GM18519 (cell line): ENCODE measurements around the gene POLA1.
"Not testable (repeated sequence)": the region's sequence is repeated elsewhere in the genome, so short reads cannot be mapped to it uniquely, and the experiment has no call there.

ENCODE experiments used
- ATAC-seq: cut with Tn5 transposase; IDR thresholded peaks from one replicate; pipeline ENCODE4 v1.9.1; 2021; ENCODE audit warnings: mild to moderate bottlenecking, moderate library complexity; ENCODE audit not compliant: unreplicated experiment, low FRiP score

POLA1 gene

GRCh38 chrX:24862343-24862742, 168.6 kb downstream of the POLA1 start:
- no peak for ATAC-seq

- not testable (repeated sequence) for ATAC-seq
Observed at GRCh38 chrX:24863779-24864178, 170.1 kb downstream of the POLA1 start.

DNA sequence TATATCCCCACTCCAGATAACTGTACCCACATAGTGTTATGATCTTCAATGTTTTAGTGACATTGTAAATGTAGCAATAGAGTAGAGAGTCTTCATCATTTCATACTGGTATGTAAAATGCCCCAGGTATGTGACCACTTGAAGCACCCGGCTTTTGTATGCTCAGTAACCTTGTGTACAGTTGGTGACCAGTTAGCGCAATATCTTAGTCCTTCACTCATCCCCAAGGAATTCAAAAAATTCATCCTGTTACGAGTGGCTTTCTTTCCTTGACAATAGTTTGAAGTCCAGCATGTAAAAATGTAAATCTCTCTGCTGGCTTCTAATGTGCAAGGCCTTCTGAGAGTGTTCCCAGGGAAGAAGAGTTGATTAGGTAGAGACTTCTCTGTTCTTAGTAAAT, 176.4 kb downstream of the POLA1 start:
- ATAC-seq: no peak

- ATAC-seq: no peak
Observed at GRCh38 chrX:24874604-24875247, 181.0 kb downstream of the POLA1 start.

- ATAC-seq: no peak
Observed at GRCh38 chrX:24876530-24877287, 183.0 kb downstream of the POLA1 start.

DNA sequence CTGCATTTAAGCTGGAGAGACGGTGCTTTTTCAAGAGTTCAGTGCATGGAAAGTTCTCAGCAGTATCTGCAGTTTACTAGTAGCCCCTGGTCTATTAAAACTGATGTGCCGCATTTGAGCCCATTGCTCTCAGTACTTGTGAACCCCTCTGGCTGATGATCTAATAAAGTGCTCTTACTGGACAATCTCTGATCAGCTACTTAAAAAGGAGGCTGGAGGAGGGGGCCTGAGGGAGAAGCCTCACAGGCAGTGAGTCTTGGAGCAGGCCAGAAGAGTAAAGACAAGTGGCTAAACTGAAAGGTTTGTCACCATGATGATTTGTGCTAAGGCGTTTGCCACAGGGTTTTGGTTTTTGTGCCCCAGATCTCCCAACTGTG, 183.6 kb downstream of the POLA1 start:
- no peak for ATAC-seq

DNA sequence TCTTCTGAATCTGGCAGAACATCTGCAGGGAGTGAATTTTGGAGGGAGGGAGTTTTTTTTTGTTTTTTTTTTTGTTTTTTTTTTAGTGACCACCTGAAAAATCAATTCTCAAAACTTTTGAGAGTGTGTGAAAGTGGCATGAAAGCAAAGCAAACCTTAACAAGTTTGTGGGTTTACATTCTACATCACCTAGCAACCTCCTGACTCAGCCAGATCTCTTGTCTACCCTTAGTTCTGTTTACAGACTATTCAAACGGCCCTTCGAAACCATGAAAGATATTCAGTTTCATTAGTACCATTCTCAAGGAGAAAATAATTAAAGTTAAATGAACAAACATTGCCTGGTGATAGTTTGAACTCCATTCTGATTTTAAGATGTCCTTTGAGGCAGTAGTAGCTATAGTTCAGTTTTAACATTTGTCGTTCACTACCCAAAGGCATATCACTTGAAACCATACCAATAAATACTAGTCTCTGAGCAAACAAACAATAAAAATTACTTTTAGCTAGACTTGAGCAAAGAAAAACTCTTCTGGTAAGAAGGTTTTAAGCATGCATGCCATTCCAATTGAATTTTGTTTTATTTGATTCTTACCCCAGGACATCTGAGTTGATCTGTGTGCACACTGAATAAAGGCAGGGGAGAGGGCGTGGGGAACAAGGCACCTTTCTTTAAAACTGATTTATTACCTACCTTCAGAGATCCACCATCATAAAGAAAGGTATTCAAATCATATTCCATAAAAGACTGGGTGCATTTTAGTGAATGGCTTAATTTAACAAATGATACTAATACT, 184.3 kb downstream of the POLA1 start:
- no peak for ATAC-seq

DNA sequence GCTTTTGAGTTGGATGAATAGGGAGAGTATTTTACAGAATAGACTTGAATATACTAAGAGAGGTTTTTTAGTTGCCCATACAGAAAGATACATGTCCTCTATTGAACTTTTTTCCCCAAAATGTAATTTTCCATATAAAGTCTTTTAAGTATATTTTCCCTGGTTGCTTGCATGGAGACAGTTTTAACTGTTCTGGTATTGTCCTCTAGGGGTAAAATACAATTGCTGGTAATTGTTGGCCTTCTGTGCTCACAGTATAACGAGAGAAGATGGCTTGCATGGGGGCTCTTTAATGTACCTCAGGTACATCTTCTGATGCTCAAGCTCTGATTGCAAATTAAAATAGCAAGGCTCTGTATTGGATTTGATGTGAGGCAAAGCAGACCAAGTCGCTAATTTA, 186.0 kb downstream of the POLA1 start:
- ATAC-seq: no peak

- no peak for ATAC-seq
Observed at GRCh38 chrX:24886916-24887315, 193.2 kb downstream of the POLA1 start.

DNA sequence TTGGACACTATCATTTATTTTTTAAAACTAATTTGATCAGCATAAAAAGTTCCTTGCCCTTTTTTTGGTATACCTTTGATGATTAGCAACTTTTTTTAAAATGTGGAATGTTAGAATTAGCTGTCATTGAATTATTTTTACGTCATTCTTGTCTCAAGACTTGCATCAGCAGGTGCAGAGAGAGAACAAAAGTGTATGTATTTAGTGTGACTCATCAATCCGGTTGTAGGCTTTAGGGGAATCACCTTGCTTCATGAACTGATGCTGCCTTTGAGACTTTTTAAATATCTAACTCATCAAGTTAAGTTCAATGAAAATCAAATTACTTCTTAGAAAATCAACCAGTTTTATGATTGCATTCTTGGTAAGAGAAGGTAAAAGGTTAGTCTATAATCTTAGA, 197.0 kb downstream of the POLA1 start:
- ATAC-seq: no peak

DNA sequence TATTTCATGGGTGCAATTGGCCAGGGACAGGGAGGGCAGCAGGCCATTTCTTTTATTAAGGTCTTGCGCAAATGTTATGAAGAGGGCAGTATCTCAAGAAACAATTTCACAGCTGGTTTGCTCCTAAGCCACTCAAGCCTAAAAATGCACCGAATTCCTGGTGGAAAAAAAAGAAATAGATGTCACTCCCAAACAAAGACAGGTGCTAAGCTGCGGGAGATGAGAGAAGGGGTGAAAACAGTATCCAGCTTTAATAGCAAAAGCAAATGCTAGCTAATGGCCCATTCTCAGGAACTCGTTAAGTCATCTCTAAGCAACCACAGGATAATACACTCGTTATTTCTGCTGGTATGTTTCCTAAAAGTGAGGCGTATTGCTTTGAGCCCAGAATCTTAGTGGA, 205.7 kb downstream of the POLA1 start:
- ATAC-seq: no peak

- ATAC-seq: no peak
Observed at GRCh38 chrX:24900234-24900633, 206.5 kb downstream of the POLA1 start.

GRCh38 chrX:24902806-24903205, 209.1 kb downstream of the POLA1 start:
- ATAC-seq: no peak

DNA sequence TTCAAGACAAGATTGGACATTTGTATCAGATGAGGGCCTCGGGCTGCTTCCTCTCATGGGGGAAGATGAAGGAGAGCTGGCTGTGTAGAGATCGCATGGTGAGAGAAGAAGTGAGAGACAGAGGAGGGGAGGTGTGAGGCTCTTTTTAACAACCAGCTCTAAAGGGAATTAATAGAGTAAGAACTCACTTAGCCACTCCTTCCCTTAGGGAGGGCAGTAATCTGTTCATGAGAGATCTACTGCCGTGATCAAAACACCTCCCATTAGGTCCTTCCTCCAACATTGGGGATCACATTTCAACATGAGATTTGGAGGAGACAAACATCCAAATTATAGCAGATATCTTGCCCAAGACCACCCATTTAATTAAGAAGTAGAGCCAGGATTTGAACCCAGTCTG, 225.0 kb downstream of the POLA1 start:
- ATAC-seq: no peak

DNA sequence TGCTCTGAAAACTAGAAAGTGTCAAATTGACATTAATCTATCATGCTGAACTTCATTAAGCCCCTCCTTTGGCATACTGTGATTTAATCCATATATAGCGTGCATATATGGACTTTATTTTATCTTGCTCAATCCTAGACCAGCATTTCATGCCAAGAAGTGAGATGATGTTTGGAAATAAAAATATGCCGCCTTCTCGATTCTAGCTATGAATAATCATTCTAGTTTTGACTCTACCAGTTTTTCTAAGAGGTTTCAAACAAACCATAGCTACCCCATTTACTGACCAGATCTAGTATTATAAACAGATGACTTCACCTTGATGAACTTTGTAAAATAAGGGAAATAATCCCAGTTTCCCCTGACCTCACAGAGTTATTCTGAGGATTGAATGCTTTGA, 227.1 kb downstream of the POLA1 start:
- ATAC-seq: peak; percentile 92

- no peak for ATAC-seq
Observed at GRCh38 chrX:24925430-24925829, 231.7 kb downstream of the POLA1 start.

DNA sequence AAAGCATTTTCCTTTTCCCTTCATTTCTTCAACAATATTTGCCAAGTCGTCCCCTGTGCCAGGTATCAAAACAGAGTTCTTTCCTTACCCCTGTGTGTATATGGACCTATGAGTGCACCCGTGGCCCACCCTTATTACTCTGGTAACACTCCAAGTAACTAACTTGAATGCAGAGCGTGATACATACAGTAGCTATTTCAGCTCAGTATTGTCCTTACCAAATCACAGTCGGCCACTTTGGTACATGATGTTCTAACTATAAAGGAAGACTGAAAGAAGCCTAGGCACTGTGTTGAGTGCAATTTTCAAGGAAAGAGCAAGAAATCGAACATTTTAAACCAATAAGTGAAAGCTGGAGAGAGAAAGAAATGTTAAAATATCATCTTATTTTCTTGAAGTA, 233.7 kb downstream of the POLA1 start:
- ATAC-seq: no peak

DNA sequence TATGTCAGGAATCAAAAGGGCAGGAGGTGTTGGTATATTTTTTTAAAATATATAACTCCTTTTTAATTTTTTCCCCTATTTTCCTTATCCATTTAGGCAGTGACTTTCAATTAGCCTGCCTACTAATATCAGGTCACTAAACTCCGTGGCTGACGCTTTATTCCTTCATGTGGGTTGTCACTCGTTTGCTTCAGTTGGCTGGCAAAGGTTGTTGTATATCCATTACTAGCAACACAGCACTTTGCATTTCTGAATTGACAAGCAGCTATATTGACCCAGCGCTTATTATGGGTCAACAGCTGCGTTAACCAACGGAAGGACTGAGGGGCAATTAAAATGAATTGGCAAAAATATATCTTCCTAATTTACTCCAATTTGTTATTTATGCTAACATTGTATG, 234.4 kb downstream of the POLA1 start:
- no peak for ATAC-seq

DNA sequence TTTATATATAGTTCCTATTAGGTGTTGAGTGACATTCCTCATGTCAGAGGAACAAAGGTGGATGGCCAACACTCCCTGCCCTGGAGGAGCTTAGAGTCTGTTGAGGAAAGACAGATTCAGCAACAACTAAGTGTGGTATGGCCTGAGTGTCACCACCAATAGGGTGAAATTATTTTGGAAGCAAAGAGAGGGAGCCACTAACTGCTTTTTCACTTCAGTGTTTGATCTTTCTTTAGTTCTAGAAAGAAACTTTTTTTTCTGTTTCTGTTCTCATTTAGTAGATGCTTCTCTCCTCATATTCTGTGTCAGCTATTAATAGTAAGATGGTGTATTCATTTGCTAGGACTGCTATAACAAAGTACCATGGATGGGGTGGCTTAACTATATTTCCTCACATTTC, 240.6 kb downstream of the POLA1 start:
- no peak for ATAC-seq

DNA sequence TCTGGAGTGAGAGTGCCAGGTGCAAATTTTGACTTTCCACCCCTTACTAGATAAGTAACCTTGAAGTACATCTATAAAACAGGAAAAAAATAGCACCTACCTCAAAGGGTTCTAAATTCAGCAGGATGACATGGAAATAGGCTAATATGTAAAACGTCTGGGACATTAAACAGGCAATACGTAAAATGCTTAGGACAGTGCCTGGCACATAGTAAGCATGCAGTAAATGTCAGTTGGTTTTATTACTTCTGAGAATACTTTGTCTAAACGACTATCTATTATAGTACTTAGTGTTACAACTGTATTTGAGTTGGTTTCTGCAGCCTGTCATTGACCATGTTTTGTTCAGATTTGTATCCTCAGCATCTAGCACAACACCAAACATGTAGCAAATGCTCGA, 251.3 kb downstream of the POLA1 start:
- no peak for ATAC-seq

GRCh38 chrX:24946369-24946768, 252.7 kb downstream of the POLA1 start:
- no peak for ATAC-seq

- ATAC-seq: no peak
Observed at GRCh38 chrX:24954732-24955131, 261.0 kb downstream of the POLA1 start.
